Esophagus muscularis mucosa (tissue), 3 donors: ENCODE results near the gene SIX6.

Source experiments
- POLR2A ChIP-seq: fragments of 450-650 bp; IDR thresholded peaks from one replicate; pipeline ENCODE4 v1.6.1; 2017; ENCODE audit warnings: antibody characterized with exemption, moderate library complexity, mild to moderate bottlenecking, low read depth
- TF ChIP-seq, protein P1 (sequence below), 3 experiments: fragments of 200-600 bp in 2 of 3; fragments of 450-650 bp in 1 of 3; sonication (generic) in 2 of 3; IDR thresholded peaks; one replicate each; pipeline ENCODE4 v1.5.1; 2017 to 2019; ENCODE audit warnings: antibody characterized with exemption in 3 of 3, mild to moderate bottlenecking in 2 of 3, moderate library complexity in 1 of 3

DNA sequence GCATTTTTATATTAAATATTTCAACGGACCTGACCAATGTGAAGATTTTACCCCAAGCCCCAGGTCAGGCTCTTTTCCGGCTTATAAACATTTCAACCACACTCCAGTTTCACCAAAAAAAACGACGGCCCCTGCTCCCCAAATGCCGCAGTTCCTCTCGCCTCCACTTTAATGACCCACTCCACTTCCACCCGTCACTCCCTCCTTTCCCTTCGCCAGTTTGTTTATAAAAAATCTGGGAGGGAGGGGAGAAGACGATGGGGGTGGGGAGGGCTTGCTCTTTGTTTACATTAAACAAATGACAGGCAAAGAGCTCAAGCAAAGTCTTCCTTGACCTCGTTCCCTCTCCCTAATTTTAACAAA lies 5.4 kb downstream of the SIX6 start:
- TF ChIP-seq, protein P1, sequence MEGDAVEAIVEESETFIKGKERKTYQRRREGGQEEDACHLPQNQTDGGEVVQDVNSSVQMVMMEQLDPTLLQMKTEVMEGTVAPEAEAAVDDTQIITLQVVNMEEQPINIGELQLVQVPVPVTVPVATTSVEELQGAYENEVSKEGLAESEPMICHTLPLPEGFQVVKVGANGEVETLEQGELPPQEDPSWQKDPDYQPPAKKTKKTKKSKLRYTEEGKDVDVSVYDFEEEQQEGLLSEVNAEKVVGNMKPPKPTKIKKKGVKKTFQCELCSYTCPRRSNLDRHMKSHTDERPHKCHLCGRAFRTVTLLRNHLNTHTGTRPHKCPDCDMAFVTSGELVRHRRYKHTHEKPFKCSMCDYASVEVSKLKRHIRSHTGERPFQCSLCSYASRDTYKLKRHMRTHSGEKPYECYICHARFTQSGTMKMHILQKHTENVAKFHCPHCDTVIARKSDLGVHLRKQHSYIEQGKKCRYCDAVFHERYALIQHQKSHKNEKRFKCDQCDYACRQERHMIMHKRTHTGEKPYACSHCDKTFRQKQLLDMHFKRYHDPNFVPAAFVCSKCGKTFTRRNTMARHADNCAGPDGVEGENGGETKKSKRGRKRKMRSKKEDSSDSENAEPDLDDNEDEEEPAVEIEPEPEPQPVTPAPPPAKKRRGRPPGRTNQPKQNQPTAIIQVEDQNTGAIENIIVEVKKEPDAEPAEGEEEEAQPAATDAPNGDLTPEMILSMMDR (IDR thresholded peaks at IDR 0.05) = no peak
- no peak for TF ChIP-seq POLR2A
